H9 (cell line): Measurements from ENCODE around the gene SCAF11. TPM values are rescaled to one million over a fixed set of nuclear protein-coding genes. Genes with fewer than 3 reads are reported as not detected.

Source experiments
- DNase-seq: peaks from one replicate; pipeline ENCODE4 v3.0.0-alpha.2; 2017
- H2AFZ ChIP-seq: one replicate; pipeline ENCODE4 v1.6.1; 2013; ENCODE audit warnings: mild to moderate bottlenecking, low read length, control low read depth, moderate library complexity
- H2AK5ac ChIP-seq: 2 replicates; pipeline ENCODE4 v1.6.1; 2013; ENCODE audit warnings: low read length, control low read depth, mixed read lengths; ENCODE audit not compliant: insufficient read length
- H2BK120ac ChIP-seq: one replicate; pipeline ENCODE4 v1.6.1; 2013; ENCODE audit warnings: low read depth, mild to moderate bottlenecking, low read length, control low read depth, inconsistent platforms; ENCODE audit not compliant: poor library complexity, severe bottlenecking
- H2BK12ac ChIP-seq: 2 replicates; pipeline ENCODE4 v1.6.1; 2013; ENCODE audit warnings: low read length, control low read depth, mixed read lengths, low read depth; ENCODE audit not compliant: insufficient read length
- H2BK15ac ChIP-seq: 2 replicates; pipeline ENCODE4 v1.6.1; 2013; ENCODE audit warnings: low read depth, low read length, control low read depth
- H2BK20ac ChIP-seq: one replicate; pipeline ENCODE4 v1.6.1; 2013; ENCODE audit warnings: low read depth, mild to moderate bottlenecking, low read length, control low read depth, inconsistent platforms; ENCODE audit not compliant: poor library complexity, severe bottlenecking
- H2BK5ac ChIP-seq: 2 replicates; pipeline ENCODE4 v1.6.1; 2013; ENCODE audit warnings: low read length, control low read depth, mixed read lengths; ENCODE audit not compliant: insufficient read length
- H3K14ac ChIP-seq: 2 replicates; pipeline ENCODE4 v1.6.1; 2013; ENCODE audit warnings: low read length, control low read depth; ENCODE audit not compliant: insufficient read depth
- H3K18ac ChIP-seq: 2 replicates; pipeline ENCODE4 v1.6.1; 2013; ENCODE audit warnings: low read depth, mild to moderate bottlenecking, mixed read lengths, low read length, control low read depth; ENCODE audit not compliant: insufficient read length
- H3K23ac ChIP-seq: 2 replicates; pipeline ENCODE4 v1.6.1; 2013; ENCODE audit warnings: low read length, control low read depth, mixed read lengths, low read depth; ENCODE audit not compliant: insufficient read length
- H3K23me2 ChIP-seq: 2 replicates; pipeline ENCODE4 v1.6.1; 2013; ENCODE audit warnings: low read depth, mild to moderate bottlenecking, mixed read lengths, low read length, control low read depth; ENCODE audit not compliant: insufficient read length, poor library complexity, severe bottlenecking
- H3K27ac ChIP-seq: 2 replicates; pipeline ENCODE4 v1.5.1; 2013; ENCODE audit warnings: low read length, control low read depth, mixed read lengths, low read depth; ENCODE audit not compliant: insufficient read length
- H3K27me3 ChIP-seq: 2 replicates; pipeline ENCODE4 v1.6.1; 2013; ENCODE audit warnings: low read length, control low read depth, inconsistent platforms; ENCODE audit not compliant: insufficient read depth
- H3K4ac ChIP-seq: 2 replicates; pipeline ENCODE4 v1.6.1; 2013; ENCODE audit warnings: low read depth, mild to moderate bottlenecking, control low read depth, inconsistent platforms, low read length, moderate library complexity
- H3K4me1 ChIP-seq: 2 replicates; pipeline ENCODE4 v1.6.1; 2013; ENCODE audit warnings: low read length, control low read depth, inconsistent platforms; ENCODE audit not compliant: insufficient read depth
- H3K4me2 ChIP-seq: 2 replicates; pipeline ENCODE4 v1.6.1; 2013; ENCODE audit warnings: low read length, control low read depth, mixed read lengths; ENCODE audit not compliant: insufficient read length, insufficient read depth
- H3K56ac ChIP-seq: 2 replicates; pipeline ENCODE4 v1.6.1; 2013; ENCODE audit warnings: low read depth, mild to moderate bottlenecking, mixed read lengths, low read length, control low read depth; ENCODE audit not compliant: insufficient read length
- H3K79me1 ChIP-seq: 2 replicates; pipeline ENCODE4 v1.6.1; 2013; ENCODE audit warnings: low read depth, mild to moderate bottlenecking, moderate library complexity, low read length, control low read depth, inconsistent platforms; ENCODE audit not compliant: insufficient read depth, poor library complexity, severe bottlenecking
- H3K79me2 ChIP-seq: 2 replicates; pipeline ENCODE4 v1.6.1; 2013; ENCODE audit warnings: low read length, control low read depth, inconsistent platforms; ENCODE audit not compliant: insufficient read depth
- H3K9ac ChIP-seq: 2 replicates; pipeline ENCODE4 v1.6.1; 2013; ENCODE audit warnings: low read length, control low read depth, mixed read lengths; ENCODE audit not compliant: insufficient read length; ENCODE audit errors: extremely low read depth
- H3K9me3 ChIP-seq: one replicate; pipeline ENCODE4 v1.6.1; 2013; ENCODE audit warnings: low read depth, low read length, inconsistent platforms; ENCODE audit not compliant: control insufficient read depth
- H3T11ph ChIP-seq: one replicate; pipeline ENCODE4 v1.6.1; 2013; ENCODE audit warnings: mild to moderate bottlenecking, low read length, control low read depth, inconsistent platforms
- H4K20me1 ChIP-seq: one replicate; pipeline ENCODE4 v1.6.1; 2013; ENCODE audit not compliant: control insufficient read depth, insufficient read length, insufficient read depth
- H4K5ac ChIP-seq: 2 replicates; pipeline ENCODE4 v1.6.1; 2013; ENCODE audit warnings: low read depth, mild to moderate bottlenecking, mixed read lengths, low read length, control low read depth; ENCODE audit not compliant: insufficient read length
- H4K8ac ChIP-seq: replicated peaks from 2 replicates; pipeline ENCODE4 v1.6.1; 2013; ENCODE audit warnings: low read length, control low read depth, mixed read lengths, low read depth; ENCODE audit not compliant: insufficient read length
- H4K91ac ChIP-seq: 2 replicates; pipeline ENCODE4 v1.6.1; 2013; ENCODE audit warnings: low read depth, mild to moderate bottlenecking, moderate library complexity, mixed read lengths, low read length, control low read depth; ENCODE audit not compliant: insufficient read length
- H3K27ac Mint-ChIP-seq, 3 experiments: 2 replicates in 2 of 3; 3 replicates in 1 of 3; pipeline ENCODE4 v1.8.0; 2020 to 2021; ENCODE audit warnings: mixed read lengths in 3 of 3, mild to moderate bottlenecking in 1 of 3, moderate library complexity in 1 of 3
- H3K27me3 Mint-ChIP-seq: 2 replicates; pipeline ENCODE4 v1.8.0; 2021; ENCODE audit warnings: low read depth, mild to moderate bottlenecking, moderate library complexity, mixed read lengths
- H3K36me3 Mint-ChIP-seq, 3 experiments: 2 replicates in 2 of 3; 3 replicates in 1 of 3; pipeline ENCODE4 v1.8.0; 2020 to 2021; ENCODE audit warnings: low read depth in 3 of 3, mixed read lengths in 3 of 3; ENCODE audit not compliant: insufficient read depth in 1 of 3
- H3K4me1 Mint-ChIP-seq, 2 experiments: 2 replicates each; pipeline ENCODE4 v1.8.0; 2020; ENCODE audit warnings: mixed read lengths in 2 of 2
- H3K4me3 Mint-ChIP-seq, 2 experiments: 2 replicates in 1 of 2; 3 replicates in 1 of 2; pipeline ENCODE4 v1.8.0; 2020 to 2021; ENCODE audit warnings: mild to moderate bottlenecking in 2 of 2, mixed read lengths in 2 of 2, moderate library complexity in 1 of 2
- H3K9me3 Mint-ChIP-seq, 2 experiments: 2 replicates in 1 of 2; 3 replicates in 1 of 2; pipeline ENCODE4 v1.8.0; 2020; ENCODE audit warnings: mild to moderate bottlenecking in 2 of 2, mixed read lengths in 2 of 2, moderate library complexity in 1 of 2
- CTCF ChIP-seq: fragments of 200-600 bp; sonication (generic); conservative IDR thresholded peaks from 3 replicates; pipeline ENCODE4 v1.8.0; 2021; ENCODE audit warnings: antibody characterized with exemption, mild to moderate bottlenecking
- WGBS: extraction: QIAGEN DNeasy Blood & Tissue Kit; methylation state at CpG from one replicate; pipeline ENCODE4 v1.1.7; 2013; ENCODE audit warnings: missing lambda C conversion rate, low lambda C conversion rate, mixed read lengths; ENCODE audit not compliant: insufficient read length; ENCODE audit errors: extremely low coverage; 5-methylcytosine and 5-hydroxymethylcytosine counted together
- total RNA-seq: library from RNA; stranded (reverse); gene quantifications from 2 replicates; pipeline ENCODE4 v1.2.1, GENCODE V29; 2021

Gene SCAF11
- total RNA-seq, 1 experiment from 2014 or later: 90.8 TPM

- Histone ChIP-seq H3K18ac (peak overlapping the region; percentile 87), H3K79me2 (peaks cover 11% of the 10 kb centered on the region; the same call in 1 of the 2 replicates), H4K20me1 (no peaks in the 10 kb centered on the region), H2BK5ac (no peak overlapping the region), H4K5ac (peak overlapping the region; percentile 13), H4K91ac (no peak overlapping the region), H2BK12ac (no peak overlapping the region), H2BK20ac (no peak overlapping the region), H2AK5ac (no peak overlapping the region), H3K4me1 (no peaks in the 10 kb centered on the region; the same call in 1 of the 2 replicates), H3K14ac (peak overlapping the region; percentile 98), H3K23me2 (peaks cover 11% of the 10 kb centered on the region), H2AFZ (no peak overlapping the region), H2BK120ac (no peak overlapping the region), H4K8ac (no peak overlapping the region), H2BK15ac (no peak overlapping the region), H3K27ac (peak overlapping the region; percentile 42), H3K79me1 (peaks cover 4% of the 10 kb centered on the region), H3T11ph (no peak overlapping the region), H3K23ac (no peak overlapping the region), H3K9me3 (no peaks in the 10 kb centered on the region), H3K4ac (no peak overlapping the region), H3K56ac (no peak overlapping the region), H3K4me2 (peak overlapping the region; percentile 67), H3K9ac (peak overlapping the region; percentile 74), H3K27me3 (no peaks in the 10 kb centered on the region)
- DNase-seq: peak; percentile 56
- peaks cover 33 to 39% of the 10 kb centered on the region in 2 experiments for H3K4me1 Mint-ChIP-seq
- peaks cover 13% of the 10 kb centered on the region in 2 experiments; a peak in 4 of 5 replicates for H3K9me3 Mint-ChIP-seq
- no CpG with 5 or more reads among the region's 71 CpGs for WGBS
- TF ChIP-seq CTCF: no peak
- H3K27ac Mint-ChIP-seq: peak overlapping the region; percentile 95 to 99 (median 98)
- H3K27me3 Mint-ChIP-seq: peaks cover 2% of the 10 kb centered on the region; the same call in 1 of the 2 replicates
- peak overlapping the region; percentile 93 to 95 for H3K4me3 Mint-ChIP-seq
- H3K36me3 Mint-ChIP-seq: peaks cover 19 to 30% (median 21%) of the 10 kb centered on the region in 3 experiments
Measured at GRCh38 chr12:45989721-45990467, 480 bp downstream of the SCAF11 start.
